Measurements from ENCODE around the gene DSC2. TPM values are rescaled to one million over a fixed set of nuclear protein-coding genes. Genes with fewer than 3 reads are reported as not detected.

DSC2 gene
- total RNA-seq, 1 experiment from 2014 or later, result 2.7 TPM

DNA sequence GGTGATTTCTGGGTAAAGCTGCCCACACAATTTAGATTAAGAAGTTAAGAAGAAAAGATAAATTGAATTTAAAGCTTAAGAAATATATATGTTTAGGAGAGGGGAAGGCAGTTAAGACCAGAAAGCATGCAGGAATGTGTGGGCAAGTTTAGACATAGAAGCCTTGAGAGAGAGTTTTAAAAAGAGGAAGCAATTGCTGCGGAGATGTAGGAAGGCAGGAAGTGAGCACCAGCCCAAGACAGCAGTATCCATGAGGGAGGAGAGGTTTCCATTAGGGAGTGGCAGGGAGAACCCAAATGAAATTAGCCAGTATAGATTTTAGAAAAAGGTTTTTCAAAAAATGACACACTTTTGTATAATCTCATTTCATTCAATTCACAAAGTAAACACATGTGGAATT lies 24.3 kb downstream of the DSC2 start:
- Histone ChIP-seq H3K27ac (ENCODE audit: low read length) (no peak overlapping the region), H3K4me3 (ENCODE audit: low read depth in 2 of 2, low read length in 2 of 2) (no peak overlapping the region), H3K36me3 (ENCODE audit: control insufficient read depth, insufficient read depth, low read length) (no peaks in the 10 kb centered on the region), H3K4me1 (ENCODE audit: control insufficient read depth, insufficient read depth, low read length) (no peaks in the 10 kb centered on the region), H3K9me3 (ENCODE audit: control insufficient read depth, insufficient read depth, low read depth, low read length) (no peaks in the 10 kb centered on the region), H3K27me3 (ENCODE audit: control insufficient read depth, insufficient read depth, low read length) (no peaks in the 10 kb centered on the region)
- DNase-seq (ENCODE audit: low read depth, low spot score) (no peak), ATAC-seq (no peak)
- ChIA-PET CTCF (no interaction called here), POLR2A (no interaction called here)
- TF ChIP-seq, protein P1, sequence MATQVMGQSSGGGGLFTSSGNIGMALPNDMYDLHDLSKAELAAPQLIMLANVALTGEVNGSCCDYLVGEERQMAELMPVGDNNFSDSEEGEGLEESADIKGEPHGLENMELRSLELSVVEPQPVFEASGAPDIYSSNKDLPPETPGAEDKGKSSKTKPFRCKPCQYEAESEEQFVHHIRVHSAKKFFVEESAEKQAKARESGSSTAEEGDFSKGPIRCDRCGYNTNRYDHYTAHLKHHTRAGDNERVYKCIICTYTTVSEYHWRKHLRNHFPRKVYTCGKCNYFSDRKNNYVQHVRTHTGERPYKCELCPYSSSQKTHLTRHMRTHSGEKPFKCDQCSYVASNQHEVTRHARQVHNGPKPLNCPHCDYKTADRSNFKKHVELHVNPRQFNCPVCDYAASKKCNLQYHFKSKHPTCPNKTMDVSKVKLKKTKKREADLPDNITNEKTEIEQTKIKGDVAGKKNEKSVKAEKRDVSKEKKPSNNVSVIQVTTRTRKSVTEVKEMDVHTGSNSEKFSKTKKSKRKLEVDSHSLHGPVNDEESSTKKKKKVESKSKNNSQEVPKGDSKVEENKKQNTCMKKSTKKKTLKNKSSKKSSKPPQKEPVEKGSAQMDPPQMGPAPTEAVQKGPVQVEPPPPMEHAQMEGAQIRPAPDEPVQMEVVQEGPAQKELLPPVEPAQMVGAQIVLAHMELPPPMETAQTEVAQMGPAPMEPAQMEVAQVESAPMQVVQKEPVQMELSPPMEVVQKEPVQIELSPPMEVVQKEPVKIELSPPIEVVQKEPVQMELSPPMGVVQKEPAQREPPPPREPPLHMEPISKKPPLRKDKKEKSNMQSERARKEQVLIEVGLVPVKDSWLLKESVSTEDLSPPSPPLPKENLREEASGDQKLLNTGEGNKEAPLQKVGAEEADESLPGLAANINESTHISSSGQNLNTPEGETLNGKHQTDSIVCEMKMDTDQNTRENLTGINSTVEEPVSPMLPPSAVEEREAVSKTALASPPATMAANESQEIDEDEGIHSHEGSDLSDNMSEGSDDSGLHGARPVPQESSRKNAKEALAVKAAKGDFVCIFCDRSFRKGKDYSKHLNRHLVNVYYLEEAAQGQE (IDR thresholded peaks at IDR 0.05; ENCODE audit: insufficient read depth in 1 of 2, low read depth in 2 of 2, low read length in 1 of 2), result no peak
- TF ChIP-seq POLR2AphosphoS5 (IDR thresholded peaks at IDR 0.05; ENCODE audit: low read depth, low read length) (no peak), TCF7L2 (IDR thresholded peaks at IDR 0.05; ENCODE audit: low read depth, low read length) (no peak), SIN3A (IDR thresholded peaks at IDR 0.05; ENCODE audit: borderline replicate concordance, insufficient read depth, low read depth, low read length) (no peak)
- TF ChIP-seq, protein P2, sequence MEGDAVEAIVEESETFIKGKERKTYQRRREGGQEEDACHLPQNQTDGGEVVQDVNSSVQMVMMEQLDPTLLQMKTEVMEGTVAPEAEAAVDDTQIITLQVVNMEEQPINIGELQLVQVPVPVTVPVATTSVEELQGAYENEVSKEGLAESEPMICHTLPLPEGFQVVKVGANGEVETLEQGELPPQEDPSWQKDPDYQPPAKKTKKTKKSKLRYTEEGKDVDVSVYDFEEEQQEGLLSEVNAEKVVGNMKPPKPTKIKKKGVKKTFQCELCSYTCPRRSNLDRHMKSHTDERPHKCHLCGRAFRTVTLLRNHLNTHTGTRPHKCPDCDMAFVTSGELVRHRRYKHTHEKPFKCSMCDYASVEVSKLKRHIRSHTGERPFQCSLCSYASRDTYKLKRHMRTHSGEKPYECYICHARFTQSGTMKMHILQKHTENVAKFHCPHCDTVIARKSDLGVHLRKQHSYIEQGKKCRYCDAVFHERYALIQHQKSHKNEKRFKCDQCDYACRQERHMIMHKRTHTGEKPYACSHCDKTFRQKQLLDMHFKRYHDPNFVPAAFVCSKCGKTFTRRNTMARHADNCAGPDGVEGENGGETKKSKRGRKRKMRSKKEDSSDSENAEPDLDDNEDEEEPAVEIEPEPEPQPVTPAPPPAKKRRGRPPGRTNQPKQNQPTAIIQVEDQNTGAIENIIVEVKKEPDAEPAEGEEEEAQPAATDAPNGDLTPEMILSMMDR (IDR thresholded peaks at IDR 0.05), result no peak
- no TSS peak for BruUV-seq (replicated peaks)
- in situ Hi-C loops (cut with HindIII; ENCODE audit: low pct_unique_long_range_greater_than_20kb, low sequenced_read_pairs), result no loop called here
- intact Hi-C loops (cut with micrococcal nuclease; ENCODE audit: unreplicated experiment), result no loop called here

DNA sequence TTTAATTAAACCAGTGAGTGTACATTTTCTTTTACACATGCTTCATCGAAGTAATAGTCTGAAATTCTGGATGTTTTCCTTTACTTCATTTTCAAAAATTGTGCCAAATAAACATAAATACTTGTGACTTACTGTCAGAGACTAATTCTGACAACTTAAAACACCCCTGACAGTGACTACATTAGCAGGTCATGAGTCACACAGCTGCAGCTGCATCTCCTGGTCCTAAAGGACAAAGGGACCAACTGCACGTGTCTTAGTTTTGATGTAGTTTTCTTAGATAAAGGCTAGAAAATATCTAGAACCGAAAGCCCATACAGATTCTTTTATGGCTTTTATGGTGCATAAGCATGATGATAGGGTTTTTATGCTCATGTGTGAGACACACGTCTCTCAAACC lies 30.0 kb downstream of the DSC2 start:
- no peak for ATAC-seq

More for the DNA sequence above, 30.0 kb downstream of the DSC2 start:
- no peaks in the 10 kb centered on the region for H3K36me3 ChIP-seq (ENCODE audit: control insufficient read depth, insufficient read depth, low read length)
- CTCF ChIA-PET, result no interaction called here
- no peaks in the 10 kb centered on the region for H3K9me3 ChIP-seq (ENCODE audit: control insufficient read depth, insufficient read depth, low read depth, low read length)
- H3K27me3 ChIP-seq (ENCODE audit: control insufficient read depth, insufficient read depth, low read length), result no peaks in the 10 kb centered on the region
- no TSS peak for BruUV-seq (replicated peaks)
- H3K4me1 ChIP-seq (ENCODE audit: control insufficient read depth, insufficient read depth, low read length), result no peaks in the 10 kb centered on the region
- no peak overlapping the region for H3K4me3 ChIP-seq (ENCODE audit: low read depth in 2 of 2, low read length in 2 of 2)
- in situ Hi-C loops (cut with HindIII; ENCODE audit: low pct_unique_long_range_greater_than_20kb, low sequenced_read_pairs) (no loop called here), intact Hi-C loops (cut with micrococcal nuclease; ENCODE audit: unreplicated experiment) (no loop called here)
- no peak overlapping the region for H3K27ac ChIP-seq (ENCODE audit: low read length)
- no peak for DNase-seq (ENCODE audit: low read depth, low spot score)
- POLR2A ChIA-PET, result no interaction called here
- TF ChIP-seq POLR2AphosphoS5 (IDR thresholded peaks at IDR 0.05; ENCODE audit: low read depth, low read length) (no peak), SIN3A (IDR thresholded peaks at IDR 0.05; ENCODE audit: borderline replicate concordance, insufficient read depth, low read depth, low read length) (no peak), TCF7L2 (IDR thresholded peaks at IDR 0.05; ENCODE audit: low read depth, low read length) (no peak)
- TF ChIP-seq, protein P1 (IDR thresholded peaks at IDR 0.05; ENCODE audit: insufficient read depth in 1 of 2, low read depth in 2 of 2, low read length in 1 of 2), result no peak
- TF ChIP-seq, protein P2 (IDR thresholded peaks at IDR 0.05), result no peak
